OCI-LY7 (cell line): ENCODE results near the gene AMZ2. TPM values are rescaled to one million over a fixed set of nuclear protein-coding genes. Genes with fewer than 3 reads are reported as not detected.
"Not testable (repeated sequence)": the region's sequence is repeated elsewhere in the genome, so short reads cannot be mapped to it uniquely, and the experiment has no call there.

ENCODE experiments used
- BruUV-seq: library from RNA; stranded (reverse); fragments of 400-500 nt; replicated peaks from 2 replicates; lab custom pipeline; 2021; lab: Mats Ljungman, UMichigan
- CTCF ChIA-PET: fragments of 300-600 bp; sonication (Branson Sonifier 250); formaldehyde crosslinking; loops from one replicate; lab custom pipeline; 2022; ENCODE audit warnings: antibody characterized with exemption; ENCODE audit not compliant: unreplicated experiment; lab: Charles Lee
- POLR2A ChIA-PET: fragments of 300-600 bp; sonication (Branson Sonifier 250); formaldehyde crosslinking; loops from one replicate; lab custom pipeline; 2022; ENCODE audit warnings: antibody characterized with exemption; lab: Charles Lee
- DNase-seq: peaks from one replicate; pipeline ENCODE4 v3.0.0-alpha.2; 2015; ENCODE audit warnings: low spot score
- H2AFZ ChIP-seq: fragments of 200-600 bp; sonication (generic), shearing (Covaris generic); 2 replicates; pipeline ENCODE4 v1.6.1; 2014; ENCODE audit warnings: mild to moderate bottlenecking, antibody characterized with exemption, low read length, moderate library complexity
- H3K27ac ChIP-seq: fragments of 200-600 bp; sonication (generic); 2 replicates; pipeline ENCODE4 v1.5.1; 2014; ENCODE audit warnings: mixed run types, low read depth, mild to moderate bottlenecking, moderate library complexity, low read length, inconsistent platforms; ENCODE audit not compliant: poor library complexity, severe bottlenecking
- H3K36me3 ChIP-seq: fragments of 200-600 bp; sonication (generic); 2 replicates; pipeline ENCODE4 v1.6.1; 2014; ENCODE audit warnings: mild to moderate bottlenecking, antibody characterized with exemption, low read length, moderate library complexity, mixed read lengths; ENCODE audit not compliant: insufficient read depth
- H3K4me1 ChIP-seq: fragments of 200-600 bp; sonication (generic); 2 replicates; pipeline ENCODE4 v1.5.1; 2014; ENCODE audit warnings: mild to moderate bottlenecking, low read length; ENCODE audit not compliant: insufficient read depth, poor library complexity, severe bottlenecking
- H3K4me2 ChIP-seq: fragments of 200-600 bp; sonication (generic); 2 replicates; pipeline ENCODE4 v1.6.1; 2014; ENCODE audit warnings: mild to moderate bottlenecking, low read length
- H3K4me3 ChIP-seq: fragments of 200-600 bp; sonication (generic); 2 replicates; pipeline ENCODE4 v1.5.1; 2014; ENCODE audit warnings: mild to moderate bottlenecking, low read depth, low read length; ENCODE audit not compliant: poor library complexity, severe bottlenecking
- H3K79me2 ChIP-seq: fragments of 200-600 bp; sonication (generic); 2 replicates; pipeline ENCODE4 v1.6.1; 2016; ENCODE audit warnings: low read depth, mild to moderate bottlenecking, low read length, moderate library complexity, mixed read lengths; ENCODE audit not compliant: insufficient read depth
- H3K9me2 ChIP-seq: fragments of 200-600 bp; sonication (generic); 2 replicates; pipeline ENCODE4 v1.6.1; 2016; ENCODE audit warnings: mild to moderate bottlenecking, low read length, mixed read lengths; ENCODE audit not compliant: insufficient read depth
- H3K9me3 ChIP-seq: fragments of 200-600 bp; sonication (generic); 2 replicates; pipeline ENCODE4 v1.6.1; 2014; ENCODE audit warnings: mild to moderate bottlenecking, mixed run types, low read length, mixed read lengths
- H4K20me1 ChIP-seq: fragments of 200-600 bp; sonication (generic); 2 replicates; pipeline ENCODE4 v1.6.1; 2014; ENCODE audit warnings: mild to moderate bottlenecking, antibody characterized with exemption, low read length, moderate library complexity, mixed read lengths; ENCODE audit not compliant: insufficient read depth
- CTCF ChIP-seq: fragments of 200-600 bp; sonication (generic); conservative IDR thresholded peaks from 2 replicates; pipeline ENCODE4 v1.5.1; 2014; ENCODE audit warnings: mild to moderate bottlenecking, antibody characterized with exemption, low read length, moderate library complexity, mixed read lengths
- EZH2phosphoT487 ChIP-seq: fragments of 200-600 bp; sonication (generic); IDR thresholded peaks from 2 replicates; pipeline ENCODE4 v1.6.1; 2018; ENCODE audit warnings: low read depth, borderline replicate concordance, mild to moderate bottlenecking, mixed run types, antibody characterized with exemption, low read length, moderate library complexity, mixed read lengths
- intact Hi-C: fragments of 100-400 bp; cut with micrococcal nuclease; formaldehyde crosslinking; loops from one replicate; pipeline ENCODE4 v1.10.0; 2022; ENCODE audit not compliant: unreplicated experiment
- total RNA-seq, 2 experiments: library from RNA; depleted of rRNA in 1 of 2; stranded (reverse); fragments of >200 nt in 1 of 2; shearing (Covaris generic) in 1 of 2; gene quantifications; 2 replicates each; pipeline ENCODE4 v1.2.3, GENCODE V29; 2014 to 2022

AMZ2 gene
- total RNA-seq, 2 experiments from 2014 or later = 117 to 248 TPM

DNA sequence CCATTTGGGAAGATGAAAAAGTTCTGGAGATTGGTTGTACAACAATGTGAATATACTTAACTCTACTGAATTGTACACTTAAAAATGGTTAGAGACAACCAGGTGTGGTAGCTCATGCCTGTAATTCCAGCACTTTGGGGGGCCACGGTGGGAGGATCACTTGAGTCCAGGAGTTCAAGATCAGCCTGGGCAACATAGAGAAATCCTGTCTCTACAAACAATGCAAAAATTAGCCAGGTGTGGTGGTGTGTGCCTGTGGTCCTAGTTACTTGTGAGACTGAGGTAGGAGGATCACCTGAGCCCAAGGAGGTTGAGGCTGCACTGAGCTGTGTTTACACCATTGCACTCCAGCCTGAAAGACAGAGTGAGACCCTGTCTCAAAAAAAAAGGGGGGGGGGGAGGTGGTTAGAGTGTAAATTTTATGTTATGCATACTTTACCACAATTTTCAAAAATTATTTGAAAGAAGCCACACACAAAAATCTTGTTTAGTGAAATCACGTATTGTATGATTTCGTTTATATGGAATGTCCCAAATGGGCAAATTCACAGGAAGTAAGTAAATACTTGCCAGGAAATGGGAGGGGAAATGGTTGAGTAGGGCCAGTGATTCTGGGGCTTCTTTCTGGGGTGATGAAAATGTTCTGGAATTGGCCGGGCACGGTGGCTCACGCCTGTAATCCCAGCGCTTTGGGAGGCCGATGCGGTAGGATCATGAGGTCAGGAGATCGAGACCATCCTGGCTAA lies 37.1 kb upstream of the AMZ2 start:
- Histone ChIP-seq H3K9me3 (no peaks in the 10 kb centered on the region), H3K4me1 (peaks cover 72% of the 10 kb centered on the region), H3K27ac (peak overlapping the region; percentile 5), H3K9me2 (no peaks in the 10 kb centered on the region), H3K4me3 (no peak overlapping the region), H3K4me2 (no peak overlapping the region), H3K36me3 (peaks cover 60% of the 10 kb centered on the region), H2AFZ (no peak overlapping the region), H3K79me2 (peaks cover 91% of the 10 kb centered on the region), H4K20me1 (no peaks in the 10 kb centered on the region)
- intact Hi-C loops = no loop called here
- CTCF ChIA-PET = no interaction called here
- DNase-seq = no peak
- no TSS peak for BruUV-seq
- POLR2A ChIA-PET = interaction anchor here (0.6 to 2.1 kb wide), 5 partner anchors 19 to 37 kb away, joined by 3 to 6 read pairs (median 3); partner anchors contain the start of gene AMZ2
- no peak for TF ChIP-seq CTCF
- no peak for TF ChIP-seq EZH2phosphoT487

DNA sequence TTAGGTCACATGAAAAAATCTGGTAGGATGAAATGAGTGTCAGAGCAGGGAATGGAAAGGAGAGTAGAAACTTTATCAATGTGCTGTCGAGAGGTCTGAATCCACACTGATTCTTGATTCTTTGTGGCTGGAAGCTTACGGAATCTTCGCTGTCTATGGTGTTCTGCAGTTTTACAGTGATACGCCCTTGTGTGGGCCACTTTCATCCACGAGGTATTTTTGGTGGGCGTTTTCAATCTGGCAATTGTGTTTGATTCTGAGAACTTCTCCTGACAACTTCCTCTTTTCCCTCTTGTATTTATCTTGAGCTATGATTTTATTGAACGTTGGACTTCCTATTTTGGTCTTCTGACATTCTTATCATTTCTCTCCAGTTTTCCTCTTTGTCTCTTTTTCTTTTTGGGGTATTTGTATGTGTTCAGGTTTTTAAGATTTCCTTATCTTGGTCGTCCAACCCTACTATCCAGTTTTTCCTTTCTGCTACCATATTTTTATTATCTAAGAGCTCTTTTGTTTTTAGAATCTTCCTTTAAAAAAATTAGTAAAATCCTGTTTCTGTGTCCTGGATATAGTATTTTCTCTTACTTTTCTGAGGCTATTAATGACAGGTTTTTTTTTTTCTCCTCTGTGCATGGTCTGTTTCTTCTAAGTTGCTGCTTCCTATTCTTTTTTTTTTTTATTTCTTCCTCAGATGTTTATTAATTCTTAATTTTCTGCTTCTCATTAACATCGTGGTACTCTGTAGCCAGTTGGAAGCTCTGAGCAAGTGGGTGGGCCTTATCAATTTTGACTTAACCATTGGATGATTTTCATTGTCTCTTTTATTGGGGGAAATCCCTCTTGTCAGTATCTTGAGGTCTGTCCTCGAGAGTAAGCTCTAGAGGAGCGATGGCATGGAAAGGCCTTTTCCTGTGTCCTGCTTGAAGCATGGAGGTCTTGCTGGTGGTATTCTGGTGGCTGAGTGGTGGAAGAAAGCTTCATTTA lies 34.1 kb upstream of the AMZ2 start:
- BruUV-seq, H3K9me3 ChIP-seq, intact Hi-C loops, CTCF ChIA-PET, H2AFZ ChIP-seq, H4K20me1 ChIP-seq, H3K9me2 ChIP-seq: not testable (repeated sequence)
- POLR2A ChIA-PET = interaction anchor here (0.7 to 6.1 kb wide), 22 partner anchors 7 to 1379 kb away, joined by 3 to 69 read pairs (median 4); partner anchors contain the start of genes AMZ2, ARSG and SLC16A6
- DNase-seq = peak; percentile 53
- H3K4me2 ChIP-seq = peak overlapping the region; percentile 64
- peak overlapping the region; percentile 46 for H3K4me3 ChIP-seq
- H3K4me1 ChIP-seq = peaks cover 81% of the 10 kb centered on the region
- peaks cover 94% of the 10 kb centered on the region for H3K79me2 ChIP-seq
- H3K27ac ChIP-seq = peak overlapping the region; percentile 89
- H3K36me3 ChIP-seq = peaks cover 74% of the 10 kb centered on the region

- H4K20me1 ChIP-seq, BruUV-seq, H3K9me3 ChIP-seq, intact Hi-C loops, H3K4me3 ChIP-seq, DNase-seq, H3K9me2 ChIP-seq, H2AFZ ChIP-seq, CTCF ChIA-PET: not testable (repeated sequence)
- POLR2A ChIA-PET = interaction anchor here (1.1 to 11.2 kb wide), 6 partner anchors 9 to 35 kb away, joined by 7 to 154 read pairs (median 37); partner anchors contain the start of gene AMZ2
- peak overlapping the region; percentile 64 for H3K4me2 ChIP-seq
- peaks cover 88% of the 10 kb centered on the region for H3K79me2 ChIP-seq
- peak overlapping the region; percentile 89 for H3K27ac ChIP-seq
- H3K4me1 ChIP-seq = peaks cover 85% of the 10 kb centered on the region
- peaks cover 66% of the 10 kb centered on the region for H3K36me3 ChIP-seq
Measured at GRCh38 chr17:68215453-68215852, 32.4 kb upstream of the AMZ2 start.

DNA sequence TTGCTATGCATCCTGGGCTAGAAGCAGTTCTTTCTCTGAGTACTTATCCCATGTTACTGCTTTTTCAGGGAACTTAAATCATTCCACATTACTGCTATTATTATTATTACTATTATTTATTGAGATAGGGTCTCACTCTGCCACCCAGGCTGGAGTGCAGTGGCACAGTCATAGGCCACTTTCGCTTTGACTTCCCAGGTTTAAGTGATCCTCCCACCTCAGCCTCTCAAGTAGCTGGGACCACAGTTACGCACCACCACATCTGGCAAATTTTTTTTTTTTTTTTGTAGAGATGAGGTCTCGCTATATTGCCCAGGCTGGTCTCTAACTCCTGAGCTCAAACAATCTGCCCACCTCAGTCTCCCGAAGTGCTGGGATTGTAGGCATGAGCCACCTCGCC lies 28.4 kb upstream of the AMZ2 start:
- ChIA-PET POLR2A (interaction anchor here (0.6 to 11.2 kb wide), 6 partner anchors 14 to 245 kb away, joined by 4 to 154 read pairs (median 4); no protein-coding TSS in a partner anchor), CTCF (interaction anchor here (0.6 kb wide), 2 partner anchors 28 to 34 kb away, joined by 3 to 4 read pairs; no protein-coding TSS in a partner anchor)
- H4K20me1 ChIP-seq, BruUV-seq, H3K4me3 ChIP-seq, DNase-seq, H3K9me3 ChIP-seq, H2AFZ ChIP-seq, intact Hi-C loops, H3K9me2 ChIP-seq: not testable (repeated sequence)
- Histone ChIP-seq H3K36me3 (peaks cover 65% of the 10 kb centered on the region), H3K4me2 (peak overlapping the region; percentile 35; the same call in 1 of the 2 replicates), H3K4me1 (peaks cover 85% of the 10 kb centered on the region), H3K79me2 (peaks cover 89% of the 10 kb centered on the region), H3K27ac (peak overlapping the region; percentile 45)

- Histone ChIP-seq H3K27ac (peak overlapping the region; percentile 45), H3K4me2 (peak overlapping the region; percentile 35)
Measured at GRCh38 chr17:68220186-68220585, 27.7 kb upstream of the AMZ2 start.

More at GRCh38 chr17:68220186-68220585, 27.7 kb upstream of the AMZ2 start:
- Histone ChIP-seq H3K36me3 (peaks cover 71% of the 10 kb centered on the region), H3K4me1 (peaks cover 85% of the 10 kb centered on the region), H3K79me2 (peaks cover 91% of the 10 kb centered on the region)
- H4K20me1 ChIP-seq, H3K9me2 ChIP-seq, H3K9me3 ChIP-seq, H3K4me3 ChIP-seq, H2AFZ ChIP-seq, DNase-seq, intact Hi-C loops: not testable (repeated sequence)
- POLR2A ChIA-PET = interaction anchor here (0.6 to 11.2 kb wide), 6 partner anchors 8 to 245 kb away, joined by 4 to 154 read pairs (median 4); no protein-coding TSS in a partner anchor
- BruUV-seq = TSS peak; percentile 7
- CTCF ChIA-PET = interaction anchor here (0.6 kb wide), 1 partner anchor 33 kb away, joined by 4 read pairs; no protein-coding TSS in a partner anchor
